HG03469 (cell line): ENCODE results near the gene ZPBP2.
"Not testable (repeated sequence)": the region's sequence is repeated elsewhere in the genome, so short reads cannot be mapped to it uniquely, and the experiment has no call there.

Source experiments
- ATAC-seq: cut with Tn5 transposase; IDR thresholded peaks from one replicate; pipeline ENCODE4 v1.9.1; 2021; ENCODE audit warnings: mild to moderate bottlenecking, moderate library complexity, moderate number of reproducible peaks; ENCODE audit not compliant: unreplicated experiment

The ZPBP2 gene

DNA sequence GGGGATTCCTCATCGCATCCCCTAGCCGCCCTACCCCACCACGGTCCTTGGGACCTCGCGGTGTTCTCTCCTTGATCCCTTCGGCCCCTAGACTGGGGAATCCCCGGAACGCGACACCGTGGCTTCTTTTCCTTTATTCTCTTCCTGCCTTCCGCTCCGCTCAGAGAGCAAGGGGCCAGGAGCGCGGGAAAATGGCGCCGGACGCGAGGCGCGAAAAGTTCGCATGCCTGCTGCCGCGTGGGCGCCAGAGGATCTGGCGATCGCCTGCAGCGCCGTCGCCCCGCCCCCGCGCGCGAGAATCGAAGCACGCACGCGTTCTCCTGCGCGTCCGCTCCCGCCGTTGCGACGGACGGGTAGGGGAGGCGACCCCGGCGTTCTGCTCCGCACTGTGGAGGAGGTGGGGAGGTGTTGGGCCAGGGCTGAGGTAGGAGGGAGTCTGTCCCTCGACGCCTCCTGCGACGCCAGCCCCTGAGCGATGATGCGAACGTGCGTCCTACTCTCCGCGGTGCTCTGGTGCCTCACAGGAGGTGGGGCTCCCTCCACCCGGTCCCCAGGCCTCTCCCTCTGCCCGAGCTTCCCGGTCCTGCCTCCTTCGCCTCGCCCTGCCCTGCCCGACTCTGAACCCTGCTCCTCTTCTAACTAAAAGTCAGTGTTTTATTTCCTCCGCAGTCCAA lies at the start of gene ZPBP2:
ZPBP2 (plus strand) TSS at position 323 of the 674 bp plus-strand sequence; CDS start at position 476, 153 bp downstream.
- no peak for ATAC-seq

GRCh38 chr17:39818358-39819000 lies 49.5 kb upstream of the ZPBP2 start:
- ATAC-seq, result no peak

GRCh38 chr17:39820541-39820940 lies 47.5 kb upstream of the ZPBP2 start:
- ATAC-seq, result no peak

GRCh38 chr17:39820987-39821386 lies 47.0 kb upstream of the ZPBP2 start:
- ATAC-seq, result no peak

DNA sequence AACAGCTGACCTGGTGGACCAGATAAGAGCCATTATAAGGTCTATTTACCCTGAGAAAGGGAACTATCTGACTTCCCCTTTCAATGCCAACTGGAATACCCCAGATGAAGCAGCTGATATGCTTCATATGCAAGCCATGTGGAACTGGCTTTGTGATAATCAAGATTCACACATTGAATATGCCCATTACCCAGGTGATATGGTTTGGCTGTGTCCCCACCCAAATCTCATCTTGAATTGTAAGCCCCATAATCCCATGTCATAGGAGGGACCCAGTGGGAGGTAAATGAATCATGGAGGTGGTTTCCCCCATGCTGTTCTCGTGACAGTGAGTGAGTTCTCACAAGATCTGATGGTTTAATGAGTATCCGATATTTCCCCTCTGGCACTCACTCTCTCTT lies 46.0 kb upstream of the ZPBP2 start:
- no peak for ATAC-seq

GRCh38 chr17:39823407-39824054 lies 44.5 kb upstream of the ZPBP2 start:
- no peak for ATAC-seq

GRCh38 chr17:39826334-39826733 lies 41.7 kb upstream of the ZPBP2 start:
- no peak for ATAC-seq

DNA sequence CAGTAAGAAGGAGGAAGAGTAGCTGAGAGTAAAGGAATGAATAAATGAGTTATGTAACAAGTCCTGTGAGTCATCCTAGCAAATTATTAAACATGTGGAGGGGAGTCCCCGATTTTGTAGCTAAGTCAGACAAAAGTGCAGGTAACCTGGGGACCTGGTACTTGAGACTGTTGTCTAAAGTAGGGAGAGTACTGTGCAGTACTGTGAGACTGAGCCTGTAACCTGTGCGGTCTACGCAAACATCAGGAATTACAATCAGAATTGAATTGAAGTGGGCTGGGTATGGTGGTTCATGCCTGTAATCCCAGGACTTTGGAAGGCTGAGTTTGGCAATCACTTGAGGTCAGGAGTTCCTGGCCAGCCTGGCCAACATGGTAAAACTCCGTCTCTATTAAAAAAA lies 39.6 kb upstream of the ZPBP2 start:
- ATAC-seq, result no peak

DNA sequence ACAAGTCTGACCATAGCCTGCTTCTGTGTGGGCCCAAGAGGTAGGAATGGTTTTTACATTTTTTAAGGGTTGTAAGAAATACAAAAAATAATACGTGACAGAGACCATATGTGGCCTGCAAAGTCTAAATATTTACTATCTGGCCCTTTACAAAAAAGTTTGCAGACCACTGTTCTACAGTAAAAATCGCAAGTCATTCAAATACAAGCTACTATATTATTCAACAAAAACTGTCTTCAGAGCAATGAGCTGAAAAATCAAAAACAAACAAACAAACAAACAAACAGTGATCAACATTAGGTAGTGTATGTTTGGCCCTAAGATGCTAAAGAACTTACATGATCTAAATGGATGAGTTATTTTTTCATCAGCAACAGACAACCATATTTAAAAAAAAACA lies 36.4 kb upstream of the ZPBP2 start:
- no peak for ATAC-seq

- no peak for ATAC-seq
Measured at GRCh38 chr17:39834017-39834416, 34.0 kb upstream of the ZPBP2 start.

DNA sequence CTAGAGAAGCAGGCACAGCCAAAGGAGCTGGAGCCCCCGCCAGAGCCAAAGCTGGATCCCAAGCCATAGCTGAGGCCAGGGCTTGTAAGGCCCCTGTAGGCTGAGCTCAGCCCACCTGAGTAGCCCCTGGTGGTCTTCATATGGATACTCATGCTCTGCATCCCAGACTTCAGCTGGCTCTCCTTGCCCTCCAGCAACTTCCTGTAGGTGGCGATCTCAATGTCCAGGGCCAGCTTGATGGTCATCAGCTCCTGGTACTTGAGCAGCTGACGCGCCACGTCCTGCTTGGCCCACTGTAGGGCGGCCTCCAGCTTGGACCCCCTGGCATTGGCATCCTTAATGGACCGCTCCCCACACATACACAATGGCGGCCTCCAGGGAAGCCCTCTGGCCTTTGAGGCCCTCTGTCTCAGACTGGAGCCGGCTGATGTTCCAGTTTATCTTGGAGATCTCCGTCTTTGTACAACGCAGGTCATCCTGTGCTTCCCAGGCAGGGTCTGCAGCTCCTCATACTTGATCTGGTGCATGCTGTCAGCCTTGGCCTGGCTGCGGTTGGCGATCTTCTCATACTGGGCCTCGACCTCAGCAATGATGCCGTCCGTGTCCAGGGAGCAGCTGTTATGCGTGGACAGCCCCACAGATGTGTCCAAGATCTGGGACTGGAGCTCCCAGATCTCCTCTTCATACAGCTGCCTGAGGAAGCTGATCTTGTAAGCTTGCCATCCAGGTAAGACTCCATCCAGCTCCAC lies 32.8 kb upstream of the ZPBP2 start:
- no peak for ATAC-seq

DNA sequence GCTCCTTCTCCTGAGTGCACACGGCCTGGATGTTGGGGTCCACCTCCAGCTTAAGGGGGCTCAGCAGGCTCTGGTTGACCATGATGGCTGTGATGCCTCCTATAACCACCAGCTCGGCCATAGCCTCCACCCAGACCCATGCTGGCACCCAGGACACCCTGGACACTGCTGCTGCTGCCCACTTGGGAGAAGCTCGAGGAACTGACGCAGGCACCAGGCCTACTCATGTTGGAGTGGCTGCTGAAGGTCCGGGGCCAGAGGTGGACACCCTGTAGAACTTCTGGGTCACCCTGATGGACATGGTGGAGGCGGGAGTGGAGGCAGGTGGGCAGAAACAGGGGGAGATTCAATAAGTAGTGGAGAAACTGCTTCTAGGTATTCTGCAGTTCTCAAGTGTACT lies 31.9 kb upstream of the ZPBP2 start:
- ATAC-seq, result no peak

DNA sequence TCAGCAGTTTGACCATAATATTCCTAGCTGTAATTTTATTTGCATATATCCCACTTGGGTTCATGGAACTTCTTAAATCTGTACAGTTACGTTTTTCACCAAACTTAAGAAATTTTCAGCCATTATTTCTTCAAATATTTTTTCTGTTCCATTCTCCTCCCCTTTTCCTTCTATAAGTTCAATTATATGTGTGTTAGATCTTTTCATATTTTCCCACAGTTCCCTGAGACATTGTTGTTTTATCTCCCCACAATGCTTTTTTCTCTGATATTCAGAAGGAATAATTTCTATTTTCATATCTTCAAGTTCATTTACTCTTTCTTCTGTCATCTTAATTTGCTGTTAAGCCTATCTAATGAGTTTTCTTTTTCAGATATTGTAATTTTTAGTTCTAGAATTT lies 29.9 kb upstream of the ZPBP2 start:
- no peak for ATAC-seq

DNA sequence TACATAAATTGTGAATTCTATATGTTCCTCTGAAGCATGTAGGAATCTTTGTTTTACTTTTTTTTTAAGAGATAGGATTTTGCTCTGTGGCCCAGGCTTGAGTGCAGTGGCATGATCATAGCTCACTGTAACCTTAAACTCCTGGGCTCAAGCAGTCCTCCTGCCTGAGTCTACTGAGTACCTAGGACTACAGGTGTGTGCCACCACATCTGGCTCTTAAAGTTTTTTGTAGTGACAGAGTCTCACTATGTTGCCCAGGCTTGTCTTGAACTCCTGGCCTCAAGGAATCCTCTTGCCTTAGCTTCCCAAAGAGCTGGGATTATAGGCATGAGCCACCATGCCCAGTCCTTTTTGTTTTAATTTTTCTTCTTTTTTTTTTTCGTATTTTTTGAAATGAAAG lies 29.2 kb upstream of the ZPBP2 start:
- ATAC-seq, result no peak

- no peak for ATAC-seq
Measured at GRCh38 chr17:39841134-39841683, 26.8 kb upstream of the ZPBP2 start.

DNA sequence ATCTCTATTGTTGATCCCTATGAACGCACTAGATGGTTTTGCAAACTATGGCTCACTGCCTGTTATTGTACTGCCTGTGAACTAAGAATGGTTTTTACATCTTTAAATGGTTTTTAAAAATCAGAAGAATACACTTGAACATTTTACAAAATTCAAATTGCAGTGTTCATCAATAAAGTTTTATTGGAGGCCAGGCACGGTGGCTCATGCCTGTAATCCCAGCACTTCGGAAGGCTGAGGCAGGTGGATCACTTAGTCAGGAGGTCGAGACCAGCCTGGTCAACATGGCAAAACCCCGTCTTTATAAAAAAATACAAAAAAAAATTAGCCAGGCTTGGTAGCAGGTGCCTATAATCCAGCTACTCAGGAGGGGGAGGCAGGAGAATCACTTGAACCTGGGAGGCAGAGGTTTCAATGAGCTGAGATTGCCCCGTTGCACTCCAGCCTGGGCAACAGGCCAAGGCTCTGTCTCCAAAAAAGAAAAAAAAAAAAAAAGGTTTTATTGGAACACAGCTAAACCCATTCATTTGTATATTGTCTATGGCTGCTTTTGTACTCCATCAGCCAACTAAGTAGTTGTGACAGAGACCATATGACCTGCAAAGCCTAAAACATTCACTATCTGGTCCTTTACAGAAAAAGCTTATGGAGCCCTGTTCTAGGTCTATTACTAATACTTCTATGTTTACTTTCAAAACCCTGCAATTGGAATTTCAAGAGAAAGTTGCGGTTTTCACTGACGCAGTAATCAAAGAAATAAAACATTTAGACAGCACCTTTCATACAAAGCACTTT lies 22.8 kb upstream of the ZPBP2 start:
- ATAC-seq, result no peak

DNA sequence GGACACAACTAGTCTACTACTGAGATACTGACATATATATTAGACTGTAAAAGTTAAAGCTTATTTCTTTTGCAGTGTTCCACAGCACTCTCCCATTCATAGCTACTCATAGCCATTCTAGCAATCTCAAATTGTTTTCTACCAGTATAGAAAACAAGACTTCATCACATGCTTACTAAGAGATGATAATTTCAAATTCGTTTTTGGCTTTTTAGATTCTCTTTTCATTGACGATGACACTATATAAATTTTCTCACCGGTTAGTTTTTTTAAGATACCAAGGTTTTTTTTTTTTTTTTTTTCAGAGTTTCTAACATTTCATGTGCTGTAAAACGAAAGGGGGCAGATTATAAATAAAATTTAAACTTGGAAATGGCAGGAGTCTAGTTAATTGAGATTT lies 21.8 kb upstream of the ZPBP2 start:
- no peak for ATAC-seq

DNA sequence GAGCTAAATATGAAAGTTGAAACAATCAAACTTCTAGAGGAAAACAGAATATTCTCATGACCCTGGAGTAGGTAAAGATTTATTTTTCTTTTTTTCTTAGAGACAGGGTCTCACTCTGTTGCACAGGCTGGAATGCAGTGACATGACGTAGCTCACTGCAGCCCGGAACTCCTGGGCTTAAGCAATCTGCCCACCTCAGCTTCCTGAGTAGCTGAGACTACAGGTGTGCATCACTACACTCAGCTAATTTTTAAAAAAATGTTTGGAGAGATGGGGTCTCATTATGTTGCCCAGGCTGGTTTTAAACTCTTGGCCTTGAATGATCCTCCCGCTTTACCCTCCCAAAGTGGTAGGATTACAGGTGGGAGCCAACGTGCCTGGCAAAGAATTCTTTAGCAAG lies 19.4 kb upstream of the ZPBP2 start:
- no peak for ATAC-seq

GRCh38 chr17:39850186-39850585 lies 17.8 kb upstream of the ZPBP2 start:
- ATAC-seq, result not testable (repeated sequence)

DNA sequence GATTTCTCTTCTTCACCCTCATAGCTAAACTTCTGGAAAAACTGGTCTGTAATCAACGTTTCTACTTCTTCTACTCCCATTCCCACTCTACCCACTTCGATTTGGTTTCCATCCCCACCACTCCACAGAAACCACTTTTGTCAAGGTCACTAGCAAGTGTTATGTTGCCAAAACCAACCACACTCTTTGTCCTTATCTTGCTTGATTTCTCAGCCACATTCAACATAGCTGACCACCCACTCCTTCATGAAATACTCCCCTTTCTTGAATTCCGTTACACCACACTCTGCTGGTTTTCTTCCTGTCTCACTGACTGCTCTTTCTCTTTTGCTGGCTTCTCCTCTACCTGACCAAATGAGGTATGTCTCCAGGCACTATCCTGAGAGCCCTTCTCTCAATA lies 15.8 kb upstream of the ZPBP2 start:
- no peak for ATAC-seq
